Central memory CD8-positive, alpha-beta T cell (primary cell): ENCODE measurements around the gene ADAMTS9.

Experiments
- ATAC-seq: fragments of 150-1000 bp; cut with Tn5 transposase; replicated peaks from 2 replicates; pipeline ENCODE4 v1.10.0; 2022; ENCODE audit warnings: mild to moderate bottlenecking, moderate FRiP score, moderate number of reproducible peaks; ENCODE audit not compliant: poor library complexity, severe bottlenecking; ENCODE audit errors: extremely low read depth
- DNase-seq, 2 donors: peaks; one replicate each; pipeline ENCODE4 v3.0.0; 2021; ENCODE audit warnings: low spot score in 2 of 2
- H3K27ac Mint-ChIP-seq: one replicate; pipeline ENCODE4 v1.8.0; 2022; ENCODE audit warnings: low read depth, mild to moderate bottlenecking, moderate library complexity, mixed read lengths
- H3K27me3 Mint-ChIP-seq: one replicate; pipeline ENCODE4 v1.8.0; 2022; ENCODE audit warnings: mixed read lengths
- H3K36me3 Mint-ChIP-seq: one replicate; pipeline ENCODE4 v1.8.0; 2022; ENCODE audit warnings: mild to moderate bottlenecking, moderate library complexity, mixed read lengths; ENCODE audit not compliant: insufficient read depth
- H3K4me1 Mint-ChIP-seq: one replicate; pipeline ENCODE4 v1.8.0; 2022; ENCODE audit warnings: mixed read lengths
- H3K4me3 Mint-ChIP-seq: one replicate; pipeline ENCODE4 v1.8.0; 2022; ENCODE audit warnings: mild to moderate bottlenecking, moderate library complexity, mixed read lengths
- H3K9me3 Mint-ChIP-seq: one replicate; pipeline ENCODE4 v1.8.0; 2022; ENCODE audit warnings: mixed read lengths

The ADAMTS9 gene

DNA sequence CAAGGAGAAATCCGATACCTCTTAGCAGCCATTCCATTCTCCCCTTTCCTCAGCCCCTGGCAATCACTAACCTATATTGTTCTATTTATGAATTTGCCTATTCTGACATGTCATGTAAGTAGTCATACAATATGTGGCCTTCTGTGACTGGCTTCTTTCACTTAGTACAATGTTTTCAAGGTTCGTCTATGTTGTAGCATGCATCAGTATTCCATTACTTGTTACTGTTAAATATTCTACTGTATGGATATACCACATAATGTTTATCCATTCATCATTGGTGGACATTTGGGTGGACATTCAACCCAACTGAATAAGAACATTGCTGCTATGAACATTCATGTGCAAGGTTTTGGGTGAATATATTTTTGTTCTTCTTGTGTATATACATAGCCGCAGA is 23.4 kb downstream of the ADAMTS9 start:
- DNase-seq (no peak), ATAC-seq (no peak)
- no peaks in the 10 kb centered on the region for H3K4me1 Mint-ChIP-seq
- no peak overlapping the region for H3K27ac Mint-ChIP-seq
- H3K36me3 Mint-ChIP-seq: no peaks in the 10 kb centered on the region
- peaks cover 5% of the 10 kb centered on the region for H3K9me3 Mint-ChIP-seq
- no peak overlapping the region for H3K4me3 Mint-ChIP-seq
- no peaks in the 10 kb centered on the region for H3K27me3 Mint-ChIP-seq

- no peak for ATAC-seq
- no peak overlapping the region for H3K27ac Mint-ChIP-seq
- DNase-seq: no peak
- H3K4me1 Mint-ChIP-seq: no peaks in the 10 kb centered on the region
- peaks cover 11% of the 10 kb centered on the region for H3K9me3 Mint-ChIP-seq
- no peak overlapping the region for H3K4me3 Mint-ChIP-seq
- no peaks in the 10 kb centered on the region for H3K27me3 Mint-ChIP-seq
- no peaks in the 10 kb centered on the region for H3K36me3 Mint-ChIP-seq
Observed at GRCh38 chr3:64659617-64659978, 28.2 kb downstream of the ADAMTS9 start.

DNA sequence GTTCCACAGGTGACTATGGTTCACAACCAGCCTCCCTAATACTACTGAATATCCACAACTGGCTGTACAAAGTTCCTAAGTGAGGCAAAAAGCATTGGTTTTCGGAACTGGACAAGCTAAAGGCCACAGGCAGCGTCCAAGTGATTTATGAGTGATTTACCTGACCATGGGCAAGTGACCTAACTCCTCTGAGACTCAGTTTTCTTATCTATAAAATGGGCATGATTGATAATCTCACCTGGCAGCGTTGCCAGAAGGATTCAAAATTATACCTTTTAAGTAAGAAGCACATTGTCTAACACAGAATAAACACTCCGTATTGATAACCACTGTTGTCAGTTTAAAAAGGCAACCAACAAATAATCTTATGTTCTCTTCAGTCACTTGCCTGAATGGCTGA is 29.8 kb downstream of the ADAMTS9 start:
- Mint-ChIP-seq H3K9me3 (peaks cover 10% of the 10 kb centered on the region), H3K36me3 (no peaks in the 10 kb centered on the region), H3K4me3 (no peak overlapping the region), H3K27me3 (no peaks in the 10 kb centered on the region), H3K27ac (no peak overlapping the region), H3K4me1 (no peaks in the 10 kb centered on the region)
- DNase-seq: no peak
- no peak for ATAC-seq

GRCh38 chr3:64656544-64656943 is 31.3 kb downstream of the ADAMTS9 start:
- Mint-ChIP-seq H3K27me3 (no peaks in the 10 kb centered on the region), H3K27ac (no peak overlapping the region), H3K4me3 (no peak overlapping the region), H3K36me3 (no peaks in the 10 kb centered on the region), H3K4me1 (no peaks in the 10 kb centered on the region), H3K9me3 (peaks cover 6% of the 10 kb centered on the region)
- ATAC-seq (no peak), DNase-seq (no peak)

DNA sequence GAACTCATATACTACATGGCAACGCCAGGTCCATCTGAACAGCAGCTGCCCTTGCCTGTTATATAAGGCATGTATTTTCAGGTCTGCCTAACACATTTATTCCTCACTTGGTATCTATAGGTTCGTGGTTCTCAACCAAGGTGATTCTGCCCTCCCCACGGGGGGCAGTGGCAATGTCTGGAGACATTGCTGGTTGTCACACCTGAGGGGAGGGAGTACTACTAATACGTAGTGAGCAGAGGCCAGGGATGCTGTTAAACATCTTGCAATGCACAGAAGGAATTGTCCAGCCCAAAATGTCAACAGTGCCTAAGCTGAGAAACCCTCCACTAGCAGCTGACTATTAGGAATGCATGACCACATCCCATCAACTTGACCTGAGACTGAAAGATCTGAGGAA is 32.6 kb downstream of the ADAMTS9 start:
- Mint-ChIP-seq H3K27ac (no peak overlapping the region), H3K4me1 (no peaks in the 10 kb centered on the region), H3K9me3 (peaks cover 6% of the 10 kb centered on the region), H3K4me3 (no peak overlapping the region), H3K27me3 (no peaks in the 10 kb centered on the region), H3K36me3 (no peaks in the 10 kb centered on the region)
- DNase-seq: no peak
- no peak for ATAC-seq

DNA sequence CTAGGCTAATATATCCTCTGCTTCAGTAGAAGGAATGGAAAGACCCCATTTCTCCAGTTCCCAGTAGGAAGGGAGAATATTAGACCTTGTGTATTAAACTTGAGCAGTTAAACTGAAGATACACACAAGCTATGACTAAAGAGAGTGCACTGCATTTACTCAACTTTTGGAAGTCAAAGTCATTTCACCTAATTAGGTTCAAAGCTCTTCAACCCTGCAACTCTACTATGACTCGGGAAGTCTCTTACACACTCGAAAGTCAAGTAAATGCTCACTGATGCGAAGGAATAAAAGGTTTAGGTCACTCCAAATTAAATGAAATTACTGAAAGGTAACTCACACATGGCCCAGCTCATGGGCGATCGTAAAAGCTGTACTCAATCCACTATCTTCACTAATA is 33.8 kb downstream of the ADAMTS9 start:
- Mint-ChIP-seq H3K9me3 (peaks cover 6% of the 10 kb centered on the region), H3K4me3 (no peak overlapping the region), H3K36me3 (no peaks in the 10 kb centered on the region), H3K27me3 (no peaks in the 10 kb centered on the region), H3K4me1 (no peaks in the 10 kb centered on the region), H3K27ac (no peak overlapping the region)
- no peak for DNase-seq
- ATAC-seq: no peak

GRCh38 chr3:64653101-64653500 is 34.7 kb downstream of the ADAMTS9 start:
- Mint-ChIP-seq H3K36me3 (no peaks in the 10 kb centered on the region), H3K27ac (no peak overlapping the region), H3K4me1 (no peaks in the 10 kb centered on the region), H3K9me3 (no peaks in the 10 kb centered on the region), H3K4me3 (no peak overlapping the region), H3K27me3 (no peaks in the 10 kb centered on the region)
- ATAC-seq (no peak), DNase-seq (no peak)

GRCh38 chr3:64651741-64652241 is 36.0 kb downstream of the ADAMTS9 start:
- DNase-seq: no peak

DNA sequence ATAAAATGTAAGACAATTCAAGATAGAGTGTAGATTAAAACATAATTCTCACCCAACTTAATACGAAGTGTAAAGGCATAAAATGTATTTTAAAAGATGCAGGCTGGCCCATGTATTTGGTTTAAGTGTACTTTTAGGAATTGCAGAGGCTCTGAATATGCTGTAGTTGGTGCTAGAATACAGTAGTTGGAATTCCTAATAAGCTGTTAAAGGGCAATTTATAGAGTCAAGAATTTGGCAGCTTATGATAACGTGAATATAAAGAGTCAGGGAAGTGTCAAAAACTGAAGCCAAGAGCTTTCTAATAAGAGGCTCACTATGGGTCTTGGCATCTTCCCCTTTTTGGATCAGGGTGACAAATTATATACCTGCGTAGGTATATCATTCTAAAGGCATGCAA is 36.5 kb downstream of the ADAMTS9 start:
- no peaks in the 10 kb centered on the region for H3K4me1 Mint-ChIP-seq
- no peaks in the 10 kb centered on the region for H3K36me3 Mint-ChIP-seq
- H3K4me3 Mint-ChIP-seq: no peak overlapping the region
- H3K9me3 Mint-ChIP-seq: no peaks in the 10 kb centered on the region
- ATAC-seq: no peak
- no peak overlapping the region for H3K27ac Mint-ChIP-seq
- no peaks in the 10 kb centered on the region for H3K27me3 Mint-ChIP-seq
- DNase-seq: no peak

More at GRCh38 chr3:64651741-64652241, 36.0 kb downstream of the ADAMTS9 start:
- Mint-ChIP-seq H3K9me3 (no peaks in the 10 kb centered on the region), H3K27me3 (no peaks in the 10 kb centered on the region), H3K4me3 (no peak overlapping the region), H3K4me1 (no peaks in the 10 kb centered on the region), H3K27ac (no peak overlapping the region), H3K36me3 (no peaks in the 10 kb centered on the region)
- ATAC-seq: no peak

DNA sequence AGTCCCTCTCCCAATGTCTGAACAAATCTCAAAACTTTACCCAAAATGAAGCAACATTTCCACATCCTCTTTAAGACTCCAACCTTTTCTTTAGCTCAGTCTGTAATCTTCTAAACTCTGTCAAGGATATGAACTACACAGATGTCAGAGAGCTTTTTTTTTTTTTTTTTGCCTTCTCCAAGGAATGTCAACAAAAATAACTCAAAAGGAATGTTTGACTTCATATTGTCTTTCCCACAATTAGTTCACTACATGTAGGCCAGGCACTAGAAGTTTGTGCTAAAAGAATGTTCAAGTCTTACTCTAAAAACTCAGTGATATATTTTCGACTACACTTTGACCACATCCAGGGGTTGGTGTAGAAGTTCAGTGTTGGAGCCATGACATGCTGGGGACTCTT is 37.1 kb downstream of the ADAMTS9 start:
- no peaks in the 10 kb centered on the region for H3K4me1 Mint-ChIP-seq
- H3K36me3 Mint-ChIP-seq: no peaks in the 10 kb centered on the region
- no peak overlapping the region for H3K4me3 Mint-ChIP-seq
- H3K9me3 Mint-ChIP-seq: no peaks in the 10 kb centered on the region
- H3K27me3 Mint-ChIP-seq: no peaks in the 10 kb centered on the region
- DNase-seq: no peak
- no peak for ATAC-seq
- no peak overlapping the region for H3K27ac Mint-ChIP-seq

- H3K4me1 Mint-ChIP-seq: no peaks in the 10 kb centered on the region
- no peaks in the 10 kb centered on the region for H3K36me3 Mint-ChIP-seq
- DNase-seq (no peak), ATAC-seq (no peak)
- H3K27me3 Mint-ChIP-seq: no peaks in the 10 kb centered on the region
- H3K9me3 Mint-ChIP-seq: peaks cover 3% of the 10 kb centered on the region
- H3K4me3 Mint-ChIP-seq: no peak overlapping the region
- H3K27ac Mint-ChIP-seq: no peak overlapping the region
Observed at GRCh38 chr3:64650096-64650622, 37.6 kb downstream of the ADAMTS9 start.

- no peaks in the 10 kb centered on the region for H3K27me3 Mint-ChIP-seq
- peaks cover 6% of the 10 kb centered on the region for H3K9me3 Mint-ChIP-seq
- H3K36me3 Mint-ChIP-seq: no peaks in the 10 kb centered on the region
- no peak overlapping the region for H3K4me3 Mint-ChIP-seq
- no peaks in the 10 kb centered on the region for H3K4me1 Mint-ChIP-seq
- H3K27ac Mint-ChIP-seq: no peak overlapping the region
- no peak for DNase-seq
- ATAC-seq: no peak
Observed at GRCh38 chr3:64648927-64649906, 38.6 kb downstream of the ADAMTS9 start.

DNA sequence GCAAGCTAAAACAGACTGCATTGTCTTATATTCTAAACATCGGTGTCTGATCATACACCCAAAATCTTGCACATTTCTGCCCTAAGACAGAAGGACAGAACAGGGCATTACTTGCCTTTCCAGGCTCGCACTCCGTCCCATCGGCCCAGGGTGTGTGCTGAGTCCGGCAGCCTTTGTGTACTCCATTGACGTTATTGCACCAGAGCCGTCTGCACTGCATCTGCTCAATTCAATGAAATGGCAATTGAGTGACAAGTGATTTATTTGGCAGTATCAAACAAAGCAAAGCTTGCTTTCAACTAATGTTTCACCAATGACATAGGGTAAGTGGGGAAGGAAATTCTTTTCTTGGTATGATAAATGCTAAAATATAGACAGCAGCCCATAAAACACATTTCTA is 40.0 kb downstream of the ADAMTS9 start:
- DNase-seq: no peak
- no peak for ATAC-seq
- Mint-ChIP-seq H3K36me3 (no peaks in the 10 kb centered on the region), H3K27me3 (no peaks in the 10 kb centered on the region), H3K9me3 (peaks cover 6% of the 10 kb centered on the region), H3K4me1 (no peaks in the 10 kb centered on the region), H3K27ac (no peak overlapping the region), H3K4me3 (no peak overlapping the region)
